Trophoblast cell (in vitro differentiated cells and primary cell): ENCODE results near the gene UTY.
"Not testable (repeated sequence)": the region's sequence is repeated elsewhere in the genome, so short reads cannot be mapped to it uniquely, and the experiment has no call there.

Source experiments
- DNase-seq, 2 donors: peaks; one replicate each; pipeline ENCODE4 v3.0.0-alpha.2; 2016
- H2AFZ ChIP-seq: 2 replicates; pipeline ENCODE4 v1.6.1; 2013; ENCODE audit warnings: low read length, moderate library complexity, mild to moderate bottlenecking; ENCODE audit not compliant: insufficient read depth, poor library complexity
- H2AK5ac ChIP-seq: 2 replicates; pipeline ENCODE4 v1.6.1; 2013; ENCODE audit warnings: mild to moderate bottlenecking, low read length
- H2BK120ac ChIP-seq: 2 replicates; pipeline ENCODE4 v1.6.1; 2013; ENCODE audit warnings: low read length, mild to moderate bottlenecking, moderate library complexity; ENCODE audit not compliant: insufficient read depth, poor library complexity
- H2BK12ac ChIP-seq: 2 replicates; pipeline ENCODE4 v1.6.1; 2013; ENCODE audit warnings: mild to moderate bottlenecking, low read length, moderate library complexity
- H2BK5ac ChIP-seq: 2 replicates; pipeline ENCODE4 v1.6.1; 2013; ENCODE audit warnings: low read length, low read depth, moderate library complexity, mild to moderate bottlenecking; ENCODE audit not compliant: poor library complexity
- H3K14ac ChIP-seq: 2 replicates; pipeline ENCODE4 v1.6.1; 2013; ENCODE audit warnings: mild to moderate bottlenecking, low read length
- H3K18ac ChIP-seq: 2 replicates; pipeline ENCODE4 v1.6.1; 2013; ENCODE audit warnings: mild to moderate bottlenecking, low read length
- H3K23ac ChIP-seq: 2 replicates; pipeline ENCODE4 v1.6.1; 2013; ENCODE audit warnings: low read length
- H3K27ac ChIP-seq: 2 replicates; pipeline ENCODE4 v1.5.1; 2013; ENCODE audit warnings: low read depth, mild to moderate bottlenecking, inconsistent platforms, low read length, moderate library complexity
- H3K27me3 ChIP-seq: 2 replicates; pipeline ENCODE4 v1.6.1; 2013; ENCODE audit warnings: inconsistent platforms, mild to moderate bottlenecking, low read length, moderate library complexity; ENCODE audit not compliant: insufficient read depth
- H3K36me3 ChIP-seq, 2 experiments: 1 replicate in 1 of 2; 2 replicates in 1 of 2; pipeline ENCODE4 v1.6.1; 2013; ENCODE audit warnings: low read length in 2 of 2, mild to moderate bottlenecking in 2 of 2, moderate library complexity in 1 of 2; ENCODE audit not compliant: insufficient read depth in 2 of 2, control insufficient read depth in 1 of 2
- H3K4ac ChIP-seq: 2 replicates; pipeline ENCODE4 v1.6.1; 2013; ENCODE audit warnings: low read depth, mild to moderate bottlenecking, low read length, moderate library complexity
- H3K4me1 ChIP-seq, 2 experiments: 1 replicate in 1 of 2; 2 replicates in 1 of 2; pipeline ENCODE4 v1.6.1; 2013; ENCODE audit warnings: low read length in 2 of 2, mild to moderate bottlenecking in 2 of 2, moderate library complexity in 1 of 2; ENCODE audit not compliant: insufficient read depth in 2 of 2, control insufficient read depth in 1 of 2
- H3K4me2 ChIP-seq: 2 replicates; pipeline ENCODE4 v1.6.1; 2013; ENCODE audit warnings: inconsistent platforms, mild to moderate bottlenecking, low read length, moderate library complexity
- H3K4me3 ChIP-seq: 2 replicates; pipeline ENCODE4 v1.5.1; 2013; ENCODE audit warnings: mild to moderate bottlenecking, low read depth, low read length, inconsistent platforms
- H3K79me1 ChIP-seq: one replicate; pipeline ENCODE4 v1.6.1; 2013; ENCODE audit warnings: low read length
- H3K79me2 ChIP-seq: 2 replicates; pipeline ENCODE4 v1.6.1; 2013; ENCODE audit warnings: low read length, mild to moderate bottlenecking; ENCODE audit not compliant: control insufficient read depth, insufficient read depth, poor library complexity
- H3K9ac ChIP-seq: 2 replicates; pipeline ENCODE4 v1.6.1; 2013; ENCODE audit warnings: mild to moderate bottlenecking, low read length
- H3K9me3 ChIP-seq: 2 replicates; pipeline ENCODE4 v1.6.1; 2013; ENCODE audit warnings: low read depth, mild to moderate bottlenecking, control low read depth, inconsistent platforms, low read length; ENCODE audit not compliant: insufficient read depth
- H4K12ac ChIP-seq: 2 replicates; pipeline ENCODE4 v1.6.1; 2013; ENCODE audit warnings: low read depth, mild to moderate bottlenecking, low read length, moderate library complexity
- H4K8ac ChIP-seq: 2 replicates; pipeline ENCODE4 v1.6.1; 2013; ENCODE audit warnings: low read depth, mild to moderate bottlenecking, low read length, moderate library complexity
- H4K91ac ChIP-seq: one replicate; pipeline ENCODE4 v1.6.1; 2013; ENCODE audit warnings: low read depth, mild to moderate bottlenecking, low read length, moderate library complexity
- WGBS: extraction: QIAGEN DNeasy Blood & Tissue Kit; methylation state at CpG from one replicate; pipeline ENCODE4 v1.1.7; 2013; ENCODE audit warnings: missing lambda C conversion rate; ENCODE audit not compliant: insufficient read length, insufficient coverage; ENCODE audit errors: extremely low coverage; 5-methylcytosine and 5-hydroxymethylcytosine counted together

Gene UTY

GRCh38 chrY:13295026-13295425, 184.8 kb downstream of the UTY start:
- Histone ChIP-seq H3K36me3 (peaks cover 10 to 13% of the 10 kb centered on the region in 2 experiments), H3K14ac (no peak overlapping the region), H3K9ac (no peak overlapping the region), H2BK120ac (no peak overlapping the region), H2AFZ (no peak overlapping the region), H4K12ac (no peak overlapping the region), H3K79me2 (no peaks in the 10 kb centered on the region), H3K4me1 (peaks cover 0 to 4% of the 10 kb centered on the region in 2 experiments), H3K9me3 (no peaks in the 10 kb centered on the region), H3K27ac (no peak overlapping the region), H2AK5ac (no peak overlapping the region), H3K4ac (no peak overlapping the region), H3K18ac (no peak overlapping the region), H3K27me3 (no peaks in the 10 kb centered on the region), H4K91ac (no peak overlapping the region), H3K4me3 (no peak overlapping the region), H2BK12ac (no peak overlapping the region), H3K23ac (no peak overlapping the region), H4K8ac (no peak overlapping the region), H2BK5ac (no peak overlapping the region), H3K4me2 (no peak overlapping the region), H3K79me1 (no peaks in the 10 kb centered on the region)
- no CpG with 5 or more reads among the region's 2 CpGs for WGBS
- DNase-seq = no peak

- H2AK5ac ChIP-seq = no peak overlapping the region
- no peak overlapping the region for H3K18ac ChIP-seq
- H2AFZ ChIP-seq = no peak overlapping the region
- H3K23ac ChIP-seq = no peak overlapping the region
- no peak overlapping the region for H4K91ac ChIP-seq
- no peak overlapping the region for H3K9ac ChIP-seq
- no CpG with 5 or more reads among the region's 1 CpG for WGBS
- no peak overlapping the region for H3K4ac ChIP-seq
- H3K9me3 ChIP-seq = no peaks in the 10 kb centered on the region
- DNase-seq = no peak
- H3K36me3 ChIP-seq = peaks cover 13 to 15% of the 10 kb centered on the region in 2 experiments
- peaks cover 0 to 4% of the 10 kb centered on the region in 2 experiments for H3K4me1 ChIP-seq
- H2BK5ac ChIP-seq = no peak overlapping the region
- H3K4me3 ChIP-seq = no peak overlapping the region
- H2BK120ac ChIP-seq = no peak overlapping the region
- H3K4me2 ChIP-seq = no peak overlapping the region
- H4K8ac ChIP-seq = no peak overlapping the region
- H3K27me3 ChIP-seq = no peaks in the 10 kb centered on the region
- H3K79me1 ChIP-seq = no peaks in the 10 kb centered on the region
- H3K27ac ChIP-seq = no peak overlapping the region
- no peak overlapping the region for H3K14ac ChIP-seq
- H2BK12ac ChIP-seq = no peak overlapping the region
- no peak overlapping the region for H4K12ac ChIP-seq
- H3K79me2 ChIP-seq = no peaks in the 10 kb centered on the region
Measured at GRCh38 chrY:13291199-13291598, 188.6 kb downstream of the UTY start.

GRCh38 chrY:13282151-13283054, 197.4 kb downstream of the UTY start:
- not testable (repeated sequence) for H3K23ac ChIP-seq, H3K14ac ChIP-seq, H2AK5ac ChIP-seq, H4K12ac ChIP-seq, H3K79me2 ChIP-seq, H4K8ac ChIP-seq, H2BK12ac ChIP-seq, H3K9ac ChIP-seq, H3K4me2 ChIP-seq, H2BK120ac ChIP-seq, H3K18ac ChIP-seq, H3K4me3 ChIP-seq, H3K9me3 ChIP-seq, H2AFZ ChIP-seq, H3K4me1 ChIP-seq, H3K27me3 ChIP-seq, H3K4ac ChIP-seq, H3K79me1 ChIP-seq, H2BK5ac ChIP-seq
- Histone ChIP-seq H3K27ac (peak overlapping the region; percentile 48), H4K91ac (peak overlapping the region; percentile 2), H3K36me3 (peaks cover 5 to 13% of the 10 kb centered on the region in 2 experiments)
- peak; percentile 10 to 70 for DNase-seq
- no CpG with 5 or more reads among the region's 15 CpGs for WGBS

- WGBS = no CpG with 5 or more reads among the region's 2 CpGs
Measured at GRCh38 chrY:13279561-13279960, 200.3 kb downstream of the UTY start.

More at GRCh38 chrY:13279561-13279960, 200.3 kb downstream of the UTY start:
- H4K91ac ChIP-seq = no peak overlapping the region
- no peak overlapping the region for H2BK5ac ChIP-seq
- H3K27me3 ChIP-seq = no peaks in the 10 kb centered on the region
- no peak overlapping the region for H2BK120ac ChIP-seq
- H3K4me3 ChIP-seq = no peak overlapping the region
- H2AFZ ChIP-seq = no peak overlapping the region
- no peak overlapping the region for H4K8ac ChIP-seq
- no peak overlapping the region for H3K14ac ChIP-seq
- no peaks in the 10 kb centered on the region for H3K79me2 ChIP-seq
- H3K9ac ChIP-seq = no peak overlapping the region
- no peak overlapping the region for H4K12ac ChIP-seq
- H3K23ac ChIP-seq = no peak overlapping the region
- peaks cover 5 to 14% of the 10 kb centered on the region in 2 experiments for H3K36me3 ChIP-seq
- no peak overlapping the region for H3K4ac ChIP-seq
- H3K18ac ChIP-seq = no peak overlapping the region
- H2AK5ac ChIP-seq = no peak overlapping the region
- DNase-seq = no peak
- no peak overlapping the region for H3K4me2 ChIP-seq
- no peaks in the 10 kb centered on the region for H3K9me3 ChIP-seq
- no peak overlapping the region for H2BK12ac ChIP-seq
- H3K4me1 ChIP-seq = peaks cover 3 to 4% of the 10 kb centered on the region in 2 experiments
- no peak overlapping the region for H3K27ac ChIP-seq
- H3K79me1 ChIP-seq = no peaks in the 10 kb centered on the region
